GM18868 (cell line): Measurements from ENCODE around the gene MAGI3.
"Not testable (repeated sequence)": the region's sequence is repeated elsewhere in the genome, so short reads cannot be mapped to it uniquely, and the experiment has no call there.

Experiments used
- ATAC-seq: cut with Tn5 transposase; IDR thresholded peaks from one replicate; pipeline ENCODE4 v1.9.1; 2021; ENCODE audit warnings: mild to moderate bottlenecking, moderate library complexity; ENCODE audit not compliant: unreplicated experiment

Gene MAGI3

DNA sequence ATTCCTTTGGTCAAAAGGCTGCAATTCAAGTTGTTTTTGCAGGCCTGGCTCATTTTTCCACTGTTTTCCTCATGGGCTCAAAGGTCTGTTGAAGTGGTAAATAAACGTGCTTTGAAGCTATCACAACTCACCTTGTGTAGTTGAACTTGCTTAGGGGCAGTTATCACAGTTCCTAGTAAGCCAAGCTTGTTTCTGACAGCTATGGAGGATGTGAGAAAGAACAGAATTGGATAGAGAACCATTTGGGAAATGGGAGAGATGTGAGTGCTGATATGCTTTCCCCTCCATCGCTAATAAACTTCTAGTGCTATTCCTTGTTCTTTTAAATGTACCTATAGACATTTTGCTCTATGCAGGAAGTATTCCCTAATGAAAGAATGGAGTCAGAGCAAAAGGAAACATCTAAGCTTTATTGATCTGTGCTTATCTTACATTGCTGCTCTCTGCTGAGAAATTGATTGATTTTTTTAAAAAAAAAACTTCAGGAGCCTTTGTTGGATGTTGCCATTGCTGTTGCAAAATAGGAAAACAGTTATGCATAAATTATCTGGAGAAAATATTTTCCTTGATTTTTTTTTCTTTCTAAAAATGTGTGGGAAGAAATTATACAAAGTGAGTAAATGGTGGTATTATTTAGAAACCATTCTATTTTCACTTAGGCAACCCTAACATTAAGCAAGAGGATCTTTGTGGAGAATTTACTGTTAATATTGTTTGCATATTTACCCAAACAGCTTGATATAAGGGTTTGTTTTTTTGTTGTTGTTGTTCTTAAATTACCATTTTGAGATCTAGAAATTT, 118.2 kb downstream of the MAGI3 start:
- ATAC-seq = no peak

DNA sequence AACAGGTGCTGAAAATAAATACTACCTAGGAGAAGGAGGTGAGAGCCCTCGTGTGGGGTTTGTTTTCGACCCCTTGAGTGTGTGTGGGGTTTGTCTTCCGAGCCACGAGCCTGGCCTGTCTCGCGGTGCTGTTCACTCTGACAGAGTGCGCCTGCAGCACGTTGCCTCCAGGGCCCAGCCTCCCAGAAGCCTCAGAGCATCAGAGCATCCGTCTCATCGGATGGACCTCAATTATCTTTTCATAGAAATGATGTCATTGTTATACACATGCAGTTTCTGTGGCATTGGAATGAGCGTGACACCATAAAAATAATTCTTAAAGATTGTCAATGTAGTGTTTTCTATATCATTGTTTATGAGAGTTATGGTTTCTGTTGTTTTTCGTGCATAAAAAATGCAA, 119.5 kb downstream of the MAGI3 start:
- not testable (repeated sequence) for ATAC-seq

DNA sequence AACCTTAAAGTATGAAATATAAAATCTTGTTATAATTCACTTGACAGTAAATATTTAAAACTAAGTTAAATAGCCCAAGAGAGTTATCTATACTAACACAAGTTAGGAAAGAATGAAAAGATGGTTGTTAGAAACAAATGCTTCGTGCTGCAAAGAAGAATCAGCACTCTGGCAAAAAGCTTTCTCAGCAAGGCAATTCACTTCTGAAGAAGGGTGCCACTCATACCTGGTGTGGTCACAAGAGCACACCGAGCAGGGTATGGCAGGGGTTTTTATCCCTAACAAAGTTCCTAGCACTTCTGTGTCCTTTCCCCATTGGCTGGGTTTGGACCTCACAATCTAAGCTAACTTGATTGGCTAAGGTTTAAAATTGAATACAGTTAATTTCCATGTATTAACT, 121.0 kb downstream of the MAGI3 start:
- no peak for ATAC-seq

DNA sequence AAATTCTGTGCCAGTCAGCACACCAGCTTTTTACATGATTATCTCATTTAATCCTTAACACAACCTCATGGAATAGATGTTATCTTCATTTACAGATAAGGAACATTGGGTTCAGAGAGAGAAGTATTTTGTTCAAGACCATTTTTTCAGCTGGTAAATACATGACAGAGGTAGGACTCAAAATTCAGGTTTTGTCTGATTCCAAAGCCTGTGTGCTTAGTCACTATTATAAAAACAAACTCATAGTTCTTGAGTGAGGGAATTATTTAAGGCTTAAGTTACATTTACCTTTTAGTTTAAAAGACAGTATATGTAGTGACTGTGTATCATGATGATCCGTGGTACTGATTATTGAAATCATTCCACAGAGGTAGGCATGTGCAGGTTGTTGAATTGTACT, 125.2 kb downstream of the MAGI3 start:
- ATAC-seq = no peak

DNA sequence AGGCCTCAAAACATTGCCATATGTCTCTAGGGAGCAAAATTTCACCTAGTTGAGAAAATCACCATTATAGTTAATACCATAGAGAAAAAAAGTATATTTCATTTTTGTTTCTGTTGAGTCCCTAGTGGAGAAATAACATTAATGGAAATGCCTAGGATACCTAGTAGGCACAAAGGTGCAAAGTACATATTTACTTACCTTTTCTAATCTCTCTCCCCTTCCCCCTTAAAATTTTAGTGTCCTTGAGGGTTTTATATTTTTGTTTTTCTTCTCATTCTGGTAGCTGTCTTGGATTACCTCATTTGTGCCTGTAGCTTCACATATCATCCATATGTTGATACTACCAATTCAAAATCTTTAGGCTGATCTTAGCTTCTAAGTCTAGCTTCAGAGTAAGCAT, 127.0 kb downstream of the MAGI3 start:
- ATAC-seq = no peak

DNA sequence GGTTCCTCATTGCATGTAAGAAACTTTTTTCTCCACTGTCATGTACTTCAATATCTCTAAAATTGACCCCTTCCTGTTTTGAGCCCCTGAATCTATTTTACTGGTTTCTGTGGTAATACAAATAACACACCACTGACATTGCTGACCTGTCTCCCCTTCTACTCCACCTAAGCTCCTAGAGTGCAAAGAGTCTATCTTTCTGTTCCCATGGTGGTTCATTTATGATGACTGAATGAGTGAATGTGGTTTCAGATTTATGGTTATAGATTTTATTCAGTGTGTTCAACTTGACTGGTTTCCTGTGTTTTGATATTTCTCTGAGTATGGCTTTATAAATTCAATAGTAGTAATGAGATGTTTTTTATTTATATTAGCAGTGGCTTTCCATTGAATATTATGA, 127.7 kb downstream of the MAGI3 start:
- ATAC-seq = no peak

DNA sequence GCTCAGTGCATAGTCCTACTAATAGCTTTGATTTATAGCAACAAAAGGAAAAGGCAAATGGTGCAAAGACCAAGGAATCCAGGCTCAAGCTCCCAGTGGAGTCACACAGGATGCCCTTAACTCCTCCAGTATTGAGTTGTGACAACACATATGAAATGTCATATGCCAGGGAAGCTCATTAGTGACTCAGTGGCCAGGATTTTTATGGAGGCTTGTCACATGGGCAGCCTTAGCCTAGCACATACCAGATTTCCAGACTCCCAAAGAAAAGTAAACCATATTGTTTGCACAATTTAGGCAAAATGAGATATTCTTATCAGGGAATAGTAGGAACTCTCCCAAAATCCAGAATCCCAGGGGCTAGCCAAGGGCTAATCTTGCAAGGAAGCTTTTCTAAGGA, 129.2 kb downstream of the MAGI3 start:
- ATAC-seq = no peak

DNA sequence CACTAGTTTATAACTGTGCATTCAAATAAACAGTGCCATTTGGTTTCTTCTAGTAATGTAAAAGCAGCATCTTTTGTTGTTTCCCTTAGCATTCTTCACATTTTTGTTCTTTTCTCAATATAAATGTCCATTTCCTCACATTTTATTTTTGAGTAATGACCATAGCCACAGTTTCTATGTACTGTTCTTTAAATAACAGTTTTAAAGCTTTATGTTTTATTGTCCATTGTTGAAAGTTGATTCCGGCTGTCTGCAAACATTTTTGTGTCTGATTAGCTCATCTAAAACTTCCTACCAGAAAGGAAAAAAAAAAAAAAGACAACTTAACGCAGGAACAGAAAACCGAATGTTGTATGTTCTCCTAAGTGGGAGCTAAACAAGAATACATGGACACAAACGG, 139.7 kb downstream of the MAGI3 start:
- ATAC-seq = no peak

DNA sequence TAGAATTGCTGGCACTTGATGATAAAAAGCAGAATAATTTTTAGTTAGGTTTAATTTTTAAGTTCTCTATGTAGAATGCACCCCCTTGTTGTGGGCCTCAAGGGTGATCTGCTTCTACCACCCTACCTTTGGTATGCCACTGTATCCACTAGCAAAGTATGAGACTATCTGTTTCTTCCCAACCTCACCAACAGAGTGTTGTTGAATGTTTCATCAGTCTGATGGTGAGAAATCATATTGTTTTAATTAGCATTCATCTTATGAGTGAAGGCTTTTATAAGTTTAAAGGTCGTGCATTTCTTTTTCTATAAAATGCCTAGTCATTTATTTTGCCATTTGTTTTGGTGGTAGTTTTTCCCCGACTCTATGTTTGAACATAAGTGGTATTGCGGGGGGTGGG, 141.0 kb downstream of the MAGI3 start:
- ATAC-seq = no peak

DNA sequence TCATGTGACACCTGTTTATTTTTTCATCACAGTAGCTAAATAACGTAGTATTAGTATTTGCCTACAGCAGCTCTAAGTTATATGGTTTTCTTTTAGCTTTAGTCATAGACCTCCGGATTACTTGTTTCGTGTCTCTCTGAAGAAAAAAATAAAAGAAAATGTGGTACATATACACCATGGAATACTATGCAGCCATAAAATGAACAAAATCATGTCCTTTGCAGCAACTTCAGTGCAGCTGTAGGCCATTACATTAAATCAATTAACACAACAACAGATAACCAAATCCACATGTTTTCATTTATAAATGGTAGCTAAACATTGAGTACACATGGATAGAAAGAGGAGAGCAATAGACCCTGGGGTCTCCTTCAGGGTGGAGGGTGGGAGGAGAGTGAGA, 142.7 kb downstream of the MAGI3 start:
- no peak for ATAC-seq

DNA sequence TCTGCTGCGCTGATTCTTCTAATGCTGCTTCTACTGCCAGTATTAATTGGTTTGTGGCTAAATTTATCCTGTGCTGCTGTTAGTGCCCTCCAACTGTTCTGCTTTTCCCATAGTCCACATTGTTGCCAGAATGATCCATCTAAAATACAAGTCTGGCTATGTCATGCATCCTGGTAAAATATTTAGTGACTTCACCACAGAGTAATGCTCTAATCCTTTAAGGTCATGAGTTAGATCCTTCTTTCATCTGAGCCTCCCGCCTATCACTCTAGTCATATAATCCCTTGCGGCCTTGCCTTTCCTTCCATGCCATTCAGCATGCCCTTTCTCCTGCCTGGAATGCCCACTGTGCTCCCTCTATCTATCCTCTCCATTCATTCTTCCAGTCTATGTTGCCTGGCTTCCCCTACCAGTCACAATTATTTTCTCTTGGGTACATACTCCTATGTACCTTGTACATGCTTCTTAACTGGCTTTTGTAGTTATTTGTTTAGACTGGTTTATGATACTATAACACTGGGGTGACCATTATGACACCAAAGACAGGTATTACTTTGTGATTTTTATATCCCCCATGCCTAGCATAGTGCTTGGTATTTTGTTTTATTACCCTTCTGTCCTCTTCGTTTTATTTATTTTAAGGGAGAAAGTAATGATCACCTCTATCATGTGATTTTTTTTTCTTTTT, 144.0 kb downstream of the MAGI3 start:
- no peak for ATAC-seq

DNA sequence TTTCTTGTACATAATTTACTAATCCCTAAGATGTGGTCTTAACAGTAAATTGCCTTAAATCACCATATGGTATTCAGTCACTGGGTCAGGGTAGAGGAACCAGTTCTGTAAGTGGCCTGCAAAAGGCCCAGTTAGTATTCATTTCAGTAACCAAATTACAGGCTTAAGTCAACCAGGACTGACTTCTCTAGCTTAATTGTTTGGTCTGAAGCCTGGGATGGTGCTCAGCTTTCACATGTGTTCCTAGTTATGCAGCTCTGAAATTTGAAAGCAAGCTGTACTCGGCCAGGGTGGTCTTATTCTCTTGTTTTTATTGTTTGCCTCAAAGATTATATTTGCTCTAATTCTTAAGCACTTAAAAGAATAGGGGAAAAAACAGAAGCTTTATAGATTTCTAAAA, 144.6 kb downstream of the MAGI3 start:
- ATAC-seq = no peak

DNA sequence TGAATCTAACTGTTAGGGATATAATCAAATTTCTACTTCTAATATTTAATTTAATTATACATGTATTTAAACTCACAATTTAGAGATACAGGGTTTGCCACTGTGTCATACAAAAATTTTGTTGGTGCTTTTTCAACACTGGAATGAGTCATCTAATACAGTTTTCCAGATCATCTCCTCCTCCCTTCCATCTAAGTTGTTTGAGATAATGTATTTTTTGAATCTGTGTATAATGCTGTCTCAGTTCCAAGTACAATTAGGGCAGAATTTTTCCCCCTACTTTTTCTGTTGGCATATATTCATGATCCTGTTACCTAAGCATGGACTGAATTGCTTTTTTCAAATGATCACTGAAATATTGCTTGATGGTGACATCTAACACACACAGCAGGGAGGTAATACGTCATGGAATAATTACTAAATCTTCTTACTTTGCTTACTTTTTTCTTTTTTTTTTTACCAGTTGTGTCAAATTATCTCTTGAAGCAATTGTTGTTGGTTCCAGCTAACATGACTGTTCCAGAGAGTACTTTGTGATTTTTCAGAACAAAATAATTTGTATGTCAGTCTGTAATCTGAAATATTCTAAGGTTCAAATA, 146.0 kb downstream of the MAGI3 start:
- ATAC-seq = no peak

DNA sequence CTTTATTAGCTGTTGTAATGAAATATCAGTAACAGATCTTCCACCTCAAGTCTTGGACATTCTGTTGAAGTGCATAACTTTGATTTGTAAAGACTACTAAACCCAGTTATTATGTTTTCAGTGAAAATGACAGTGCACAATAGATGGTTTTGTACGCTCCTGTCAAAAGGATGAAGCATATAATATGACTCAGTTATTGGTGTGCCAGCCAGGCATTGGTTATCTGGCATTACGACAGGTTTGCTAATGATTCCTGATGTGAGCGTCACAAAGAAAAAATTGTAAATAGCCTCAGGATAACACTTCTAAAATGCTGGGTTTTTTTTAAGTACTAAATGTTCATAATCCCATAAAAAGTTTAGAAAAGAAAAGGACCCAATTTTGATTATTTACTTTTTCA, 147.9 kb downstream of the MAGI3 start:
- no peak for ATAC-seq

DNA sequence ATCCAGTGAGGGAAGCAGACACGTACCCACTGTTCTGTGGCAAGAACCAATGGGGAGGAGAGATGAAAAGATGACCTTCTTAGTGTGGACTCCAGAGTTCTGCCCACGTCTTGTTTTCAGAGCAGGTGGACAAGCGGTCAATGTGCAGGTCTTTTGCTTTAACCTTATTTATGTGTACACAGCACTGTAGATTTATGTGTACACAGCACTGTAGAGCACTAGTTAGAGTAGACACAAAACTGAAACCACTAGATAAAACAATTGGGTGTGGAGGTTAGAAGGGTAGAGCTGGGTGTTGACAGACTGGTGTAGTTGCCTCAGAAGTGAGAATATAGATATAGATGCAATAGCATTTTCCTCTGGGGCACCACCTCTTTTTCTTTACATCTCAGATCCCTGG, 150.0 kb downstream of the MAGI3 start:
- ATAC-seq = no peak

DNA sequence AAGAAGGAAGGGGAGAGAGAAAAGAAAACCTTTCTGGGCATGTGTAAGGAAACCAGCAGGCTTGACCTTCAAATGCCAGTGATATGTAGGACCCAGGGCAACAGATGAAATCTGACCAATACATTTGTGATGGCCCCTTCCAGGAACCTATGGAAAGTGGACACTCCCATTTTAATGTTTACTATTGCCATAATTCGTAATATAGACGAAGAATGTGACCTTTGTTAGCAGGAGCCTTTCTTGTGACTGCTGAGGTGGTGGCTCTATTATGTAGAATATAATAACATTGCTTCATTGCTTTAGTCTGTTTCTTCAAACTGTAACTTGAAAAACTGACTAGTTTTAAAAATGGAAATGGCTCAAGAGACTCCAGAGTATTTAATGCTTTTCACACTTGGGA, 150.8 kb downstream of the MAGI3 start:
- ATAC-seq = no peak

DNA sequence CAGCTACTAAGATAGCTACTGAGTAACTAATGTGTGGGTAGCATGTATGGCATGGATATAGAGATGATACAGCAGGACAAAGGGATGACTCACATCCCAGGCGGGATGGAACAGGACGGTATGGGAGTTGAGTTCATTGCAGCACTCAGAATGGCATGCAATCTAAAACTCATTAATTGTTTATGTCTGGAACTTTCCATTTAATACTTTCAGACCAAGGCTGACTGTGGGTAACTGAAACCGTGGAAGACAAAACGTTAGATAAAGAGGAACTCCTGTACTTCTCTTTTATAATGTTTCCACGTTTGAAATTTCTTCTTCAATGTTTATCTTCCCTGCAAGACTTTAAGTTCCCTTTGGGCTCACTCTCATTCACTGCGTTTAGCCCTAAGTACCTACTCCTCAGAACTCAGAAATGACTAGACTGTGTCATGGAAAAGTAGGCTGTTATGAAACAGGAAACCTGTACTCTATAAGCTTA, 151.9 kb downstream of the MAGI3 start:
- no peak for ATAC-seq

DNA sequence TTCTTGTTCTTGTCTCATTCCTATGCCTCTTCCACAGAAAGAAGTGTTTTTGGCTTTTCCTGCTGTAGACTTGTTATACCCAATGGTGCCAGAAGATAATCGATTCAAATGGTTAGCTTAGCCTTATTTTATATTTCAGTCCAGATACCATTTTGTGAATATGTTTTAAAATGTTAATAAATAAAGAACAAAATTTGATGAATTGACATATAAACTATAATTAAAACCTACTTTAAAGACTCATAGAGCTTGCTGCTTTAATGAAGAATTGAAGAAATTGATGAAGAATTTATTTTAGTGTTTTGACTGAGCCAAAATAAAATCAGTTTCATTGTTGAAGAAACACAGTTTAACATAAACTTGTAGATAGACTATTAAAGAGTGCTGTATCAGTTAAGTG, 152.8 kb downstream of the MAGI3 start:
- no peak for ATAC-seq

DNA sequence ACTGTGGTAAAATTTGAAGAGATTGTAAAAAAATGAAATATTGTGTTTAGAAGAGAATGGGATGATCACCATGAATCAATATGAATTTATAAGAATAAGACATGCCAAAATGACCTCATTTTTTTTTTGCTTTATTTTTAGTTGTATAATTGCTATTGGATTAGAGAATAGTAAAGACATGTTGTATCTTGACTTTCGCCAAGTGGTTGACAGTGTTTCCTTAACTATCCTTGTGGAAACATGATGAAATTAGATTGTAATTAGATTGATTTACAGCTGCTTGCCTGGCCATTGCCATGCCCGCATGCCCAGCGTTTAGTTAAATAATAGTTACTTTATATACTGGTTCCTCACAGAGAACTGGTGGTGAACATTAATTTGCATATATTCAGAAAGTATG, 154.9 kb downstream of the MAGI3 start:
- ATAC-seq = no peak

DNA sequence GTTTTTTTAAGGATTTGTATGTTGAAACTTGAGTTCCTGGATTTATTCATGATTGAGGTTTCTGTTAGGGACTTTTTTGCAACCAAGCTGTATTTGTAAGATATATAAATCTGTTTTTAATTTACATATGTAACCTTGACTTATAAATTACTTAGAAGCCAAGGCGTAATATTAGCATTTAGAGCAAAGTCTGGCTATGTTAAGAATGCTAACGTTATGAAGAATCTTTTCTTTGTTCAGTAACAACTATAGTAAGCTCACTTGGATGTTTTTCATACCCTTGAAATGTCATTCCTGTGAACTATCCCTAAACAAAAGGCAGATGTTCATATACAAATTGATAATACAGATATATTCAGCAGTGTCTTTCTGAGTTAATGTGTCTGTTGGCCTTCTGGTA, 155.3 kb downstream of the MAGI3 start:
- ATAC-seq = no peak

DNA sequence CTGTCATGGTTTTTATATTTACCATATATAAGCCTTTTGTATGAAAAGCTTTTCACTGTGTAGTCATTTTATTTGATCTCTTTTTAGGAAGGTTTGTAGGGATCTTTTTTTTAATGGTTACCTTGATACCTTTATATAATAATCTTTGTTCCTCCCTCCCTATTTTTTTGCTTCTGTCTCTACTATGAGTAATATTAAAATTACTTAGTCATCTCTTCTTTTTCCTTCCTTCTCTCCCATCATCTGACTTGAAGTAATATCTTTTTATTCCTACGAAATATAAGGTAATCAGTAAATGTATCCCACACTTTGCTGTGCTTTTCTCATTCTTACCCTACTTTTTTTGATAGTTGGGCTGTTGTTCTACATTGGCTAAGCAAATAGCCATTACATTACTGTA, 161.4 kb downstream of the MAGI3 start:
- ATAC-seq = no peak

DNA sequence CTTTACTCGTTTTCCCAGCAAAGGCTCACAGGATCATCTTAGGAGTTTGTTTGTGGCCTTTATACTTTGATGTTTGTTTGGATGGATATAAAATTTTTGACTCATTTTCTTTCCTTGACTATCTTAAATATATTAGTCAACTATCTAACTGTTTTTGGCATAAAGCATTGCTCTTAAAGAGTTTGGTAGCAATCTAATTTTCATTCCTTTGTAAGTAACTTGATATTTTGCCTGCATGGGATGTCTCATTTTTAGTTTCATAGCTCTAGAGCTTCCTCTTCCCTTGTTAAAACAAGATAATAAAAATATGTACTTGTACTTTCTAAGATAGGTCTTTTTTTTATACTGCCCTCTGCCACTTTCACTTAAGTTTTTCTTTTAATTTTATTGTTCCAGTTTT, 161.9 kb downstream of the MAGI3 start:
- ATAC-seq = no peak
